ENCODE results near the gene M6PR. TPM values are rescaled to one million over a fixed set of nuclear protein-coding genes. Genes with fewer than 3 reads are reported as not detected.
"Not testable (repeated sequence)": the region's sequence is repeated elsewhere in the genome, so short reads cannot be mapped to it uniquely, and the experiment has no call there.

Gene M6PR
- total RNA-seq, 1 donor from 2014 or later, result 103 TPM

DNA sequence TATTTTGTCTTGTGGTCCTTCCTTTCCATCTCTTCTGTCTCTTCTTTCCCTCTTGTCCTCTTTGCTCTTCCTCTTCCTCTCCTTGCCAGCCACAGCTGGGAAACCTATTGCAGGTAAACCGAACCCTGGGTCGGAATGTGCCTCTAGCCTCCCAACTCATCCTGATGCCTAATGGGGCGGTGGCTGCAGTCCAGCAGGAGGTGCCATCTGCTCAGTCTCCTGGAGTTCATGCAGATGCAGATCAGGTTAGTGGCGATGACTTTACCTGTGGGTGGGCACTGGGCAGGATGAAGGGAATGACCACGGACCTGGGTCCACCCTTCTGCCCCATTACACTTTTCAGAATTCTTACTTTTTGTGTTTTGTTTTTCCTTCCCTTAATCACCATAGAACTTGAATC is 26.9 kb downstream of the M6PR start:
- no peaks in the 10 kb centered on the region for H3K4me1 Mint-ChIP-seq (ENCODE audit: low read depth)
- H3K9me3 Mint-ChIP-seq (ENCODE audit: low read depth), result no peaks in the 10 kb centered on the region
- TF ChIP-seq, protein P1, sequence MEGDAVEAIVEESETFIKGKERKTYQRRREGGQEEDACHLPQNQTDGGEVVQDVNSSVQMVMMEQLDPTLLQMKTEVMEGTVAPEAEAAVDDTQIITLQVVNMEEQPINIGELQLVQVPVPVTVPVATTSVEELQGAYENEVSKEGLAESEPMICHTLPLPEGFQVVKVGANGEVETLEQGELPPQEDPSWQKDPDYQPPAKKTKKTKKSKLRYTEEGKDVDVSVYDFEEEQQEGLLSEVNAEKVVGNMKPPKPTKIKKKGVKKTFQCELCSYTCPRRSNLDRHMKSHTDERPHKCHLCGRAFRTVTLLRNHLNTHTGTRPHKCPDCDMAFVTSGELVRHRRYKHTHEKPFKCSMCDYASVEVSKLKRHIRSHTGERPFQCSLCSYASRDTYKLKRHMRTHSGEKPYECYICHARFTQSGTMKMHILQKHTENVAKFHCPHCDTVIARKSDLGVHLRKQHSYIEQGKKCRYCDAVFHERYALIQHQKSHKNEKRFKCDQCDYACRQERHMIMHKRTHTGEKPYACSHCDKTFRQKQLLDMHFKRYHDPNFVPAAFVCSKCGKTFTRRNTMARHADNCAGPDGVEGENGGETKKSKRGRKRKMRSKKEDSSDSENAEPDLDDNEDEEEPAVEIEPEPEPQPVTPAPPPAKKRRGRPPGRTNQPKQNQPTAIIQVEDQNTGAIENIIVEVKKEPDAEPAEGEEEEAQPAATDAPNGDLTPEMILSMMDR (IDR thresholded peaks at IDR 0.05), result no peak
- peaks cover 23% of the 10 kb centered on the region for H3K36me3 Mint-ChIP-seq (ENCODE audit: low read depth)
- no peak overlapping the region for H3K27ac Mint-ChIP-seq (ENCODE audit: unreplicated experiment)
- H3K4me3 Mint-ChIP-seq (ENCODE audit: unreplicated experiment), result no peak overlapping the region
- no peak for DNase-seq (ENCODE audit: low spot score)
- H3K27me3 Mint-ChIP-seq (ENCODE audit: low read depth), result no peaks in the 10 kb centered on the region

DNA sequence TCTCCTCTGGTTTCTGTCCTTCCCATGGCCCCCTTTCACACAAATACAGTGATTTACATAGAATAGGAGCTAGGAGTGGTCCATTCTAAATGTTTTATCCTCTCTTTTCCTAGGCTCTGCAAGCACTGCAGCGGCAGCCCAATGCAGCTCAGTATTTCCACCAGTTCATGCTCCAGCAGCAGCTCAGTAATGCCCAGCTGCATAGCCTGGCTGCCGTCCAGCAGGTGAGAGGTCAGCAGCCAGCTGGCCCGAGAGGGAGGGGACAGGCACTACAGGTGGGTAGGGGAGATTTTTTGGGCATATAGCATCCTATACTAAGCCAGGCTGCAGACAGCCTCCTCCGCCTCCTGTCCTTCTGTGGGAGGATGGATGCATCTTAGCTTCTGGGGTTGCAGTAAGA is 29.8 kb downstream of the M6PR start:
- H3K9me3 Mint-ChIP-seq (ENCODE audit: low read depth); H3K27ac Mint-ChIP-seq (ENCODE audit: unreplicated experiment); H3K4me3 Mint-ChIP-seq (ENCODE audit: unreplicated experiment); H3K4me1 Mint-ChIP-seq (ENCODE audit: low read depth); H3K27me3 Mint-ChIP-seq (ENCODE audit: low read depth); DNase-seq (ENCODE audit: low spot score): not testable (repeated sequence)
- H3K36me3 Mint-ChIP-seq (ENCODE audit: low read depth), result peaks cover 22% of the 10 kb centered on the region

DNA sequence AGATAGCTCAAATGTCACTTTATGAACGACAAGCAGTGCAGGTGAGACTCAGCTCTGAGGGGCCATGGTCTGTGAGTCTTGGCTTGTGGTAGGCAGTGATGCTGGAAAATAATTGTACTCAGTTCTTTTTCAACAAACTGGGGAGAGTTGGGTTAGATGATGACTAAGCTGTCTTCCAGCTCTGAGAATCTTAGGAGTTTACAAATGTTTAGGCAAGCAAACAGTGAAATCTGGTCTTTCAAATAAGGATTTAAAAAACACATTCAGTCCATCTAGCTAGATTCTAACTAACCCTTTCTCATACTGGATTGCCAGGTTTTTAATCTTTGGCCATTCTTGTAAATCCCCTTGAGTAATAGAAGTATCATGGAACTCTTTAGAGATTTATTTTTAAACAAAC is 31.7 kb downstream of the M6PR start:
- TF ChIP-seq, protein P1 (IDR thresholded peaks at IDR 0.05), result no peak

DNA sequence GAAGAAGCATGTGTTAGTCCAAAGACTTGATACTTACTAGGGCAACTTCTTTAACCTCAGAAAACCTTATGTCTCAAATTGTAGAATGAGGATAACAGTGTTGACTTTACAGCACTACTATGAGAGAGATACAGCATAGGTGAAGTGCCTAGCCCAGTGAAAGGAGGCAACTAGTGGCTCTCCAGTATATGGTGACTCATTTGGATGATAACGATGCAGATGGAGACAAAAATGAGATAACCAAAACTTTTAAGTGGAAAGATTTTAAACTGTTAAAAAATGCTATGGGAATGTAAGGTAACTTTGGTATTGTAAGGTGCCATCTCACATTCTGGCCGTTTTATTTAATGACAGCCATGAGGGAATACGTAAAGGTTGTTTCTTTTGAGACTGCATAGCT is 32.4 kb downstream of the M6PR start:
- no peak overlapping the region for H3K4me3 Mint-ChIP-seq (ENCODE audit: unreplicated experiment)
- no peak for DNase-seq (ENCODE audit: low spot score)
- TF ChIP-seq, protein P1 (IDR thresholded peaks at IDR 0.05), result no peak
- peaks cover 16% of the 10 kb centered on the region for H3K4me1 Mint-ChIP-seq (ENCODE audit: low read depth)
- no peaks in the 10 kb centered on the region for H3K27me3 Mint-ChIP-seq (ENCODE audit: low read depth)
- peaks cover 11% of the 10 kb centered on the region for H3K36me3 Mint-ChIP-seq (ENCODE audit: low read depth)
- H3K27ac Mint-ChIP-seq (ENCODE audit: unreplicated experiment), result no peak overlapping the region
- no peaks in the 10 kb centered on the region for H3K9me3 Mint-ChIP-seq (ENCODE audit: low read depth)

More for the DNA sequence above, 31.7 kb downstream of the M6PR start:
- H3K27ac Mint-ChIP-seq (ENCODE audit: unreplicated experiment), result no peak overlapping the region
- H3K36me3 Mint-ChIP-seq (ENCODE audit: low read depth), result peaks cover 15% of the 10 kb centered on the region
- H3K9me3 Mint-ChIP-seq (ENCODE audit: low read depth), result no peaks in the 10 kb centered on the region
- H3K4me1 Mint-ChIP-seq (ENCODE audit: low read depth), result peaks cover 14% of the 10 kb centered on the region
- H3K4me3 Mint-ChIP-seq (ENCODE audit: unreplicated experiment), result no peak overlapping the region
- no peaks in the 10 kb centered on the region for H3K27me3 Mint-ChIP-seq (ENCODE audit: low read depth)
- no peak for DNase-seq (ENCODE audit: low spot score)

DNA sequence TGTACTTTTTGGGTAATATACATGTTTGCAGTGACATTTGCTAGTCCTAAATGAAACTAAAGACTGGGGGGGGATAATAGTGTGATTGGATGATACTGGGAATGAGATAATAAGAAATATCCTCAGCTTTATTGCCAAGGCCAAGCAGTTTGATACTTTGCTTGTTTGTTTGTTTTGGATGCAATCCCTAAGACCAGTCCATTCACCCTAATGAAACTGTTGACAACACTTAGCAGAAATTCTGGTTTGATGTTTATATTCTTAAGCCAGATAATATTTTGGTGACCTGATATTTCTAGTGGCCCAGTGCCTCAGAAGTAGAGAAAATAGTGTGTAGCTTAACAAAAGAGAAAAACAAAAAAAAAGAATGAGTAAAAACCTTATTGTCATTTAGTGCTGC is 33.3 kb downstream of the M6PR start:
- TF ChIP-seq, protein P1 (IDR thresholded peaks at IDR 0.05), result no peak
- Mint-ChIP-seq H3K4me3 (ENCODE audit: unreplicated experiment) (no peak overlapping the region), H3K27ac (ENCODE audit: unreplicated experiment) (no peak overlapping the region), H3K9me3 (ENCODE audit: low read depth) (no peaks in the 10 kb centered on the region), H3K36me3 (ENCODE audit: low read depth) (peaks cover 6% of the 10 kb centered on the region), H3K27me3 (ENCODE audit: low read depth) (no peaks in the 10 kb centered on the region), H3K4me1 (ENCODE audit: low read depth) (peaks cover 16% of the 10 kb centered on the region)
- no peak for DNase-seq (ENCODE audit: low spot score)

DNA sequence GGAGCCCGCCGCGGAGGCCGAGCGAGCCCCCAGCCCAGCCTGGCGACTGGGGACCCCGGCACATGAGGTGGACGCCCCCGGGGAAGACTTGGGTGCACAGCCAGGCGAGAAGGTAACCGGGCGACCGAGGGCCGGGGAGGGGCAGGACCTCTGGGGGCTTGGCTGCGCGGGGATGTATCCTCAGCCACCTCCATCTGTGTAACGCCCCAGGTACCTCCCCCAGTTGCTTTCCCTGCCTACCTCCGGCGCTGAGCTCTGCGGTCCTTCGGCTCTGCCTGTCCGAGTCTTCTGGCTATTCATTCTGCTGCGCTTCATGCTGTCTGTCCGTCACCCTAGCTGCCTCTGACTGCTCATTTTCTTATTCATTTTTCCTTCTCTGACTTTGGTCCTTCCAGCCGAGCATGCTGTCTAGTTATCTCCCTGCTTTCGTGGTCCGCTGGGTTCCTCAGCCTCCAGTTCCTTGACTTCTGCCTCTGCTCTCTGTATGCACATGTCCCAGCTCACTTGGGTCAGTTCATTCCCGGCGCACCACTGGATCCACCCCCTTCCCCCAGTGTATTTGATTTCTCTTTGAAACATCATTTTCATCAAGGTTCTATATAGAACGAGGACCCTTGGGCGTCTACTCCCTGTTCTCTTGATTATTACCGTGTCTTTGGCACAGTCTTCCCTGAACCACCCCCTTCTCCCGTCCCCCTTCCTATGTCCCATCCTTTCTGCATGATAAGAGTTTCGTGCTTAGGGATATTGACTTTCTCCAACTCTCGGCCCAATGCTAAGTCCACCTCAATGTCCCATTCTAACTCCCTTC is 34.5 kb downstream of the M6PR start:
- H3K27me3 Mint-ChIP-seq (ENCODE audit: low read depth), result no peaks in the 10 kb centered on the region
- TF ChIP-seq, protein P1 (IDR thresholded peaks at IDR 0.05), result no peak
- H3K36me3 Mint-ChIP-seq (ENCODE audit: low read depth), result peaks cover 2% of the 10 kb centered on the region
- H3K27ac Mint-ChIP-seq (ENCODE audit: unreplicated experiment), result no peak overlapping the region
- peaks cover 16% of the 10 kb centered on the region for H3K4me1 Mint-ChIP-seq (ENCODE audit: low read depth)
- no peaks in the 10 kb centered on the region for H3K9me3 Mint-ChIP-seq (ENCODE audit: low read depth)
- H3K4me3 Mint-ChIP-seq (ENCODE audit: unreplicated experiment), result no peak overlapping the region
- no peak for DNase-seq (ENCODE audit: low spot score)

All from chondrocyte (in vitro differentiated cells).